ENCODE measurements around the gene GAB2. TPM values are rescaled to one million over a fixed set of nuclear protein-coding genes. Genes with fewer than 3 reads are reported as not detected.

GAB2 gene
- total and polyA plus RNA-seq, 10 of the 15 experiments (the other 5 are each of a cell fraction or from before 2014, with no cell fraction given), result 0.69 to 12.6 (median 3.8) TPM

DNA sequence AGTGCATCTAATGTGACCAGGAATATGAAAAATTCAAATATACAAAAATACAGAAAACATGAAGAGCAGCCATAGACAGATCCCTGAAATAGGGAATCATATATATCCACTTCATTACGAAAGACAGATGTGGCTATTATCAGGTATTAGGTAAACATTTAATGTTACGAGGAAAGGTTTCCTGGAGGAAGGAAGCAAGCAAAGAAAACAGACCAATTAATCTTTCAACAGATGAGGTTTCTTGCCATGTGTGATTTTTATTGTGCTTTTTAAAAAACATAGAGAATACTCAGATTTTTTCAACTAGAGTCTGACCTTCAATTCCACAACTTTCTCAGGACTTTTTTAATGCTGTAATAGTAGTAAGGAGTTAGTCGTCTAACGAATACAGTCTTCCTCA lies 24.3 kb upstream of the GAB2 start:
- H3K27ac ChIP-seq (ENCODE audit: control insufficient read depth, insufficient read depth), result no peak overlapping the region
- H3K4me3 ChIP-seq, result no peak overlapping the region
- ATAC-seq, result no peak
- in situ Hi-C loops (cut with MboI) (no loop called here), intact Hi-C loops (cut with micrococcal nuclease; ENCODE audit: unreplicated experiment) (no loop called here)
- H3K79me2 ChIP-seq (ENCODE audit: control insufficient read depth, insufficient read depth, low read length), result no peaks in the 10 kb centered on the region
- H3K9me3 ChIP-seq (replicated peaks; ENCODE audit: control insufficient read depth, insufficient read depth, low read length), result no peaks in the 10 kb centered on the region
- no TSS peak for BruUV-seq (replicated peaks)
- RAD21 ChIA-PET (ENCODE audit: unreplicated experiment), result no interaction called here
- CTCF ChIA-PET, result no interaction called here
- no peak for FAIRE-seq
- peaks cover 14% of the 10 kb centered on the region for H3K4me1 ChIP-seq (ENCODE audit: control insufficient read depth, insufficient read depth, low read length)
- no peak overlapping the region for H3K9ac ChIP-seq (ENCODE audit: control insufficient read depth, insufficient read depth, low read length)
- H3K36me3 ChIP-seq (ENCODE audit: control insufficient read depth in 2 of 2, insufficient read depth in 2 of 2, low read length in 1 of 2), result peaks cover 0 to 2% of the 10 kb centered on the region in 2 experiments; a peak in 2 of 4 replicates
- no peak overlapping the region for H2AFZ ChIP-seq (ENCODE audit: control insufficient read depth, low read depth, low read length)
- H3K4me2 ChIP-seq (ENCODE audit: control insufficient read depth, insufficient read depth), result no peak overlapping the region
- POLR2A ChIA-PET, result no interaction called here
- SMC1A ChIA-PET (ENCODE audit: uncharacterized antibody, unreplicated experiment), result no interaction called here
- H3K27me3 ChIP-seq (replicated peaks in 1 of 2; ENCODE audit: control insufficient read depth in 2 of 2, insufficient read depth in 2 of 2, low read length in 1 of 2), result no peaks in the 10 kb centered on the region
- no peak for DNase-seq (ENCODE audit: low read depth, low spot score)
- 97% methylated on average over 4 of the region's 4 CpGs for WGBS (ENCODE audit: insufficient coverage, insufficient replicate concordance, low lambda C conversion rate, missing lambda C conversion rate)
- no peak for TF ChIP-seq RBBP5 (conservative IDR thresholded peaks at IDR 0.05)
- TF ChIP-seq, protein P1, sequence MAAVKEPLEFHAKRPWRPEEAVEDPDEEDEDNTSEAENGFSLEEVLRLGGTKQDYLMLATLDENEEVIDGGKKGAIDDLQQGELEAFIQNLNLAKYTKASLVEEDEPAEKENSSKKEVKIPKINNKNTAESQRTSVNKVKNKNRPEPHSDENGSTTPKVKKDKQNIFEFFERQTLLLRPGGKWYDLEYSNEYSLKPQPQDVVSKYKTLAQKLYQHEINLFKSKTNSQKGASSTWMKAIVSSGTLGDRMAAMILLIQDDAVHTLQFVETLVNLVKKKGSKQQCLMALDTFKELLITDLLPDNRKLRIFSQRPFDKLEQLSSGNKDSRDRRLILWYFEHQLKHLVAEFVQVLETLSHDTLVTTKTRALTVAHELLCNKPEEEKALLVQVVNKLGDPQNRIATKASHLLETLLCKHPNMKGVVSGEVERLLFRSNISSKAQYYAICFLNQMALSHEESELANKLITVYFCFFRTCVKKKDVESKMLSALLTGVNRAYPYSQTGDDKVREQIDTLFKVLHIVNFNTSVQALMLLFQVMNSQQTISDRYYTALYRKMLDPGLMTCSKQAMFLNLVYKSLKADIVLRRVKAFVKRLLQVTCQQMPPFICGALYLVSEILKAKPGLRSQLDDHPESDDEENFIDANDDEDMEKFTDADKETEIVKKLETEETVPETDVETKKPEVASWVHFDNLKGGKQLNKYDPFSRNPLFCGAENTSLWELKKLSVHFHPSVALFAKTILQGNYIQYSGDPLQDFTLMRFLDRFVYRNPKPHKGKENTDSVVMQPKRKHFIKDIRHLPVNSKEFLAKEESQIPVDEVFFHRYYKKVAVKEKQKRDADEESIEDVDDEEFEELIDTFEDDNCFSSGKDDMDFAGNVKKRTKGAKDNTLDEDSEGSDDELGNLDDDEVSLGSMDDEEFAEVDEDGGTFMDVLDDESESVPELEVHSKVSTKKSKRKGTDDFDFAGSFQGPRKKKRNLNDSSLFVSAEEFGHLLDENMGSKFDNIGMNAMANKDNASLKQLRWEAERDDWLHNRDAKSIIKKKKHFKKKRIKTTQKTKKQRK (IDR thresholded peaks at IDR 0.05; ENCODE audit: low read depth, low read length), result no peak
- H4K20me1 ChIP-seq (ENCODE audit: control insufficient read depth, insufficient read depth), result no peaks in the 10 kb centered on the region

DNA sequence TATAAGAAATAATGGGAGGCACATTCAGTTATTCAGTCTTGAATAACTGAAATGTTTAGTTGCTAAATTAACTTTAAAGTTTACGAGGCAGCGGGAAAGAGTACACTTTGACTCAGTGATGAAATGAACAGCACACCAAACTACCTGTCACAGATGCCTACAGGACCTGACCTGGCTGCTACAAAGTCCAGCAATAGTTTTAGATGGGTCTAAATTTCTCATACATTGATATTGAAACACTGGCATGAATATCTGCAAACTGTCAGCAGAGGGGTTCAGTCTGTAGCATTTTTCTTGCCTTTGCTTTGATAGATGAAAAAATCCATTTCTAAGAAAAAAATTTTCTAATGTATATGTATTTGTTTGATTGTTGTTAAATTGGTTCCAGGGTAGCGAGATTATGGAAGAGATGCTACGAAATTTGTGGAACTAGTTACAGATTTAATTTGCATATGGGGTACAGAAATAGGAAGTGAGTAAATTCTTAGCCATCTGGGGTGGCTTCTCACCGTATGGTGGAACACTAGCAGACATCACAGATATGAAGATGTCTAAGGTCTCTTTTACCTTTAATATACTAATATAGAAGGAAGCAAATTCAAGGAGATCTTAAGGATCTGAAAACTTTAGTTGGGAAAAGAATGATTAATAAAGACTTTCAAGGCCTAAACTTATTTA lies 20.8 kb upstream of the GAB2 start:
- H4K20me1 ChIP-seq (ENCODE audit: control insufficient read depth, insufficient read depth), result no peaks in the 10 kb centered on the region
- DNase-seq (ENCODE audit: low read depth, low spot score) (no peak), ATAC-seq (peak; percentile 93), FAIRE-seq (no peak)
- no peaks in the 10 kb centered on the region for H3K79me2 ChIP-seq (ENCODE audit: control insufficient read depth, insufficient read depth, low read length)
- ChIA-PET CTCF (interaction anchor here (1.3 to 1.9 kb wide), 4 partner anchors 11 to 27 kb away, joined by 5 to 10 read pairs (median 6); no protein-coding TSS in a partner anchor), RAD21 (ENCODE audit: unreplicated experiment) (no interaction called here), POLR2A (interaction anchor here (0.8 kb wide), 1 partner anchor 15 kb away, joined by 3 read pairs; no protein-coding TSS in a partner anchor), SMC1A (ENCODE audit: uncharacterized antibody, unreplicated experiment) (interaction anchor here (0.7 to 1.9 kb wide), 4 partner anchors 9 to 136 kb away, joined by 3 to 9 read pairs (median 4); partner anchors contain the start of gene NARS2)
- H3K4me3 ChIP-seq, result no peak overlapping the region
- H3K36me3 ChIP-seq (ENCODE audit: control insufficient read depth in 2 of 2, insufficient read depth in 2 of 2, low read length in 1 of 2), result peaks cover 0 to 2% of the 10 kb centered on the region in 2 experiments; a peak in 2 of 4 replicates
- no TSS peak for BruUV-seq (replicated peaks)
- H3K4me2 ChIP-seq (ENCODE audit: control insufficient read depth, insufficient read depth), result no peak overlapping the region
- H3K27me3 ChIP-seq (replicated peaks in 1 of 2; ENCODE audit: control insufficient read depth in 2 of 2, insufficient read depth in 2 of 2, low read length in 1 of 2), result no peaks in the 10 kb centered on the region
- H2AFZ ChIP-seq (ENCODE audit: control insufficient read depth, low read depth, low read length), result no peak overlapping the region
- H3K9me3 ChIP-seq (replicated peaks; ENCODE audit: control insufficient read depth, insufficient read depth, low read length), result no peaks in the 10 kb centered on the region
- H3K4me1 ChIP-seq (ENCODE audit: control insufficient read depth, insufficient read depth, low read length), result peaks cover 14% of the 10 kb centered on the region
- intact Hi-C loops (cut with micrococcal nuclease; ENCODE audit: unreplicated experiment) (no loop called here), in situ Hi-C loops (cut with MboI) (no loop called here)
- no peak overlapping the region for H3K9ac ChIP-seq (ENCODE audit: control insufficient read depth, insufficient read depth, low read length)
- WGBS (ENCODE audit: insufficient coverage, insufficient replicate concordance, low lambda C conversion rate, missing lambda C conversion rate), result 18% methylated on average over 5 of the region's 5 CpGs
- peak overlapping the region; percentile 42; the same call in 1 of the 2 replicates for H3K27ac ChIP-seq (ENCODE audit: control insufficient read depth, insufficient read depth)
- TF ChIP-seq, protein P2, sequence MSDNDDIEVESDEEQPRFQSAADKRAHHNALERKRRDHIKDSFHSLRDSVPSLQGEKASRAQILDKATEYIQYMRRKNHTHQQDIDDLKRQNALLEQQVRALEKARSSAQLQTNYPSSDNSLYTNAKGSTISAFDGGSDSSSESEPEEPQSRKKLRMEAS (IDR thresholded peaks at IDR 0.05; ENCODE audit: low read depth, low read length), result no peak
- TF ChIP-seq PAX8 (IDR thresholded peaks at IDR 0.05) (no peak), POU2F2 (IDR thresholded peaks at IDR 0.05; ENCODE audit: borderline replicate concordance, low read depth, low read length) (peak; percentile 89; the same call in 2 of the 3 replicates)
- TF ChIP-seq, protein P3, sequence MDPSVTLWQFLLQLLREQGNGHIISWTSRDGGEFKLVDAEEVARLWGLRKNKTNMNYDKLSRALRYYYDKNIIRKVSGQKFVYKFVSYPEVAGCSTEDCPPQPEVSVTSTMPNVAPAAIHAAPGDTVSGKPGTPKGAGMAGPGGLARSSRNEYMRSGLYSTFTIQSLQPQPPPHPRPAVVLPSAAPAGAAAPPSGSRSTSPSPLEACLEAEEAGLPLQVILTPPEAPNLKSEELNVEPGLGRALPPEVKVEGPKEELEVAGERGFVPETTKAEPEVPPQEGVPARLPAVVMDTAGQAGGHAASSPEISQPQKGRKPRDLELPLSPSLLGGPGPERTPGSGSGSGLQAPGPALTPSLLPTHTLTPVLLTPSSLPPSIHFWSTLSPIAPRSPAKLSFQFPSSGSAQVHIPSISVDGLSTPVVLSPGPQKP (IDR thresholded peaks at IDR 0.05; ENCODE audit: low read depth, low read length), result no peak
- TF ChIP-seq, protein P4, sequence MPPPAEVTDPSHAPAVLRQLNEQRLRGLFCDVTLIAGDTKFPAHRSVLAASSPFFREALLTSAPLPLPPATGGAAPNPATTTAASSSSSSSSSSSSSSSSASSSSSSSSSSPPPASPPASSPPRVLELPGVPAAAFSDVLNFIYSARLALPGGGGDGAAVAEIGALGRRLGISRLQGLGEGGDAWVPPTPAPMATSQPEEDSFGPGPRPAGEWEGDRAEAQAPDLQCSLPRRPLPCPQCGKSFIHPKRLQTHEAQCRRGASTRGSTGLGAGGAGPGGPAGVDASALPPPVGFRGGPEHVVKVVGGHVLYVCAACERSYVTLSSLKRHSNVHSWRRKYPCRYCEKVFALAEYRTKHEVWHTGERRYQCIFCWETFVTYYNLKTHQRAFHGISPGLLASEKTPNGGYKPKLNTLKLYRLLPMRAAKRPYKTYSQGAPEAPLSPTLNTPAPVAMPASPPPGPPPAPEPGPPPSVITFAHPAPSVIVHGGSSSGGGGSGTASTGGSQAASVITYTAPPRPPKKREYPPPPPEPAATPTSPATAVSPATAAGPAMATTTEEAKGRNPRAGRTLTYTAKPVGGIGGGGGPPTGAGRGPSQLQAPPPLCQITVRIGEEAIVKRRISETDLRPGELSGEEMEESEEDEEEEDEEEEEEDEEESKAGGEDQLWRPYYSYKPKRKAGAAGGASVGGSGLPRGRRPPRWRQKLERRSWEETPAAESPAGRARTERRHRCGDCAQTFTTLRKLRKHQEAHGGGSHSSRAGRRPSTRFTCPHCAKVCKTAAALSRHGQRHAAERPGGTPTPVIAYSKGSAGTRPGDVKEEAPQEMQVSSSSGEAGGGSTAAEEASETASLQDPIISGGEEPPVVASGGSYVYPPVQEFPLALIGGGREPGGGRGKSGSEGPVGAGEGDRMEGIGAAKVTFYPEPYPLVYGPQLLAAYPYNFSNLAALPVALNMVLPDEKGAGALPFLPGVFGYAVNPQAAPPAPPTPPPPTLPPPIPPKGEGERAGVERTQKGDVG (CRISPR knock-in tag; IDR thresholded peaks at IDR 0.05), result no peak
